ENCODE measurements around the gene CDK5R1.

The CDK5R1 gene

GRCh38 chr17:32479074-32479617 lies 7.6 kb upstream of the CDK5R1 start:
- Histone ChIP-seq H3K9ac (ENCODE audit: low read length) (no peak overlapping the region), H3K27ac (ENCODE audit: low read depth, low read length) (no peak overlapping the region), H3K27me3 (ENCODE audit: control insufficient read depth, insufficient read depth, low read length) (no peaks in the 10 kb centered on the region), H3K4me3 (ENCODE audit: low read length) (no peak overlapping the region), H3K4me1 (ENCODE audit: control insufficient read depth, insufficient read depth, low read length) (peaks cover 2% of the 10 kb centered on the region), H3K36me3 (ENCODE audit: control insufficient read depth, insufficient read depth, low read length) (peaks cover 52% of the 10 kb centered on the region)

GRCh38 chr17:32481193-32481592 lies 5.6 kb upstream of the CDK5R1 start:
- H3K27me3 ChIP-seq (ENCODE audit: control insufficient read depth, insufficient read depth, low read length), result no peaks in the 10 kb centered on the region
- H3K9ac ChIP-seq (ENCODE audit: low read length), result no peak overlapping the region
- H3K36me3 ChIP-seq (ENCODE audit: control insufficient read depth, insufficient read depth, low read length), result peaks cover 39% of the 10 kb centered on the region
- H3K4me3 ChIP-seq (ENCODE audit: low read length), result no peak overlapping the region
- H3K4me1 ChIP-seq (ENCODE audit: control insufficient read depth, insufficient read depth, low read length), result peaks cover 2% of the 10 kb centered on the region
- no peak overlapping the region for H3K27ac ChIP-seq (ENCODE audit: low read depth, low read length)

- H3K27me3 ChIP-seq (ENCODE audit: control insufficient read depth, insufficient read depth, low read length), result no peaks in the 10 kb centered on the region
- H3K9ac ChIP-seq (ENCODE audit: low read length), result no peak overlapping the region
- H3K36me3 ChIP-seq (ENCODE audit: control insufficient read depth, insufficient read depth, low read length), result peaks cover 27% of the 10 kb centered on the region
- H3K27ac ChIP-seq (ENCODE audit: low read depth, low read length), result no peak overlapping the region
- H3K4me1 ChIP-seq (ENCODE audit: control insufficient read depth, insufficient read depth, low read length), result peaks cover 6% of the 10 kb centered on the region
- no peak overlapping the region for H3K4me3 ChIP-seq (ENCODE audit: low read length)
These were observed 4.0 kb upstream of the CDK5R1 start for GRCh38 chr17:32482568-32483320.

GRCh38 chr17:32483451-32484019 lies 3.3 kb upstream of the CDK5R1 start:
- Histone ChIP-seq H3K27ac (ENCODE audit: low read depth, low read length) (no peak overlapping the region), H3K9ac (ENCODE audit: low read length) (no peak overlapping the region)

GRCh38 chr17:32484041-32484461 lies 2.7 kb upstream of the CDK5R1 start:
- no peak overlapping the region for H3K4me3 ChIP-seq (ENCODE audit: low read length)
- H3K36me3 ChIP-seq (ENCODE audit: control insufficient read depth, insufficient read depth, low read length), result peaks cover 19% of the 10 kb centered on the region
- no peak overlapping the region for H3K9ac ChIP-seq (ENCODE audit: low read length)
- peak overlapping the region; percentile 1 for H3K27ac ChIP-seq (ENCODE audit: low read depth, low read length)
- no peaks in the 10 kb centered on the region for H3K27me3 ChIP-seq (ENCODE audit: control insufficient read depth, insufficient read depth, low read length)
- peaks cover 6% of the 10 kb centered on the region for H3K4me1 ChIP-seq (ENCODE audit: control insufficient read depth, insufficient read depth, low read length)

More at GRCh38 chr17:32483451-32484019, 3.3 kb upstream of the CDK5R1 start:
- Histone ChIP-seq H3K4me3 (ENCODE audit: low read length) (peak overlapping the region; percentile 5), H3K36me3 (ENCODE audit: control insufficient read depth, insufficient read depth, low read length) (peaks cover 21% of the 10 kb centered on the region), H3K27me3 (ENCODE audit: control insufficient read depth, insufficient read depth, low read length) (no peaks in the 10 kb centered on the region), H3K4me1 (ENCODE audit: control insufficient read depth, insufficient read depth, low read length) (peaks cover 6% of the 10 kb centered on the region)

- Histone ChIP-seq H3K27ac (ENCODE audit: low read depth, low read length) (no peak overlapping the region), H3K9ac (ENCODE audit: low read length) (no peak overlapping the region), H3K4me1 (ENCODE audit: control insufficient read depth, insufficient read depth, low read length) (peaks cover 6% of the 10 kb centered on the region), H3K36me3 (ENCODE audit: control insufficient read depth, insufficient read depth, low read length) (peaks cover 14% of the 10 kb centered on the region), H3K27me3 (ENCODE audit: control insufficient read depth, insufficient read depth, low read length) (no peaks in the 10 kb centered on the region), H3K4me3 (ENCODE audit: low read length) (no peak overlapping the region)
These were observed 2.2 kb upstream of the CDK5R1 start for GRCh38 chr17:32484628-32485027.

GRCh38 chr17:32485261-32486110 lies 1.3 kb upstream of the CDK5R1 start:
- H3K27me3 ChIP-seq (ENCODE audit: control insufficient read depth, insufficient read depth, low read length), result no peaks in the 10 kb centered on the region
- peaks cover 6% of the 10 kb centered on the region for H3K4me1 ChIP-seq (ENCODE audit: control insufficient read depth, insufficient read depth, low read length)
- no peak overlapping the region for H3K9ac ChIP-seq (ENCODE audit: low read length)
- H3K4me3 ChIP-seq (ENCODE audit: low read length), result peak overlapping the region; percentile 63
- H3K36me3 ChIP-seq (ENCODE audit: control insufficient read depth, insufficient read depth, low read length), result peaks cover 7% of the 10 kb centered on the region
- H3K27ac ChIP-seq (ENCODE audit: low read depth, low read length), result peak overlapping the region; percentile 59

- Histone ChIP-seq H3K9ac (ENCODE audit: low read length) (no peak overlapping the region), H3K36me3 (ENCODE audit: control insufficient read depth, insufficient read depth, low read length) (peaks cover 5% of the 10 kb centered on the region), H3K4me3 (ENCODE audit: low read length) (peak overlapping the region; percentile 63), H3K4me1 (ENCODE audit: control insufficient read depth, insufficient read depth, low read length) (peaks cover 6% of the 10 kb centered on the region), H3K27ac (ENCODE audit: low read depth, low read length) (peak overlapping the region; percentile 59), H3K27me3 (ENCODE audit: control insufficient read depth, insufficient read depth, low read length) (no peaks in the 10 kb centered on the region)
These were observed 587 bp upstream of the CDK5R1 start for GRCh38 chr17:32486111-32486700.

GRCh38 chr17:32487473-32488176 lies 832 bp downstream of the CDK5R1 start:
- peaks cover 6% of the 10 kb centered on the region for H3K4me1 ChIP-seq (ENCODE audit: control insufficient read depth, insufficient read depth, low read length)
- H3K36me3 ChIP-seq (ENCODE audit: control insufficient read depth, insufficient read depth, low read length), result no peaks in the 10 kb centered on the region
- H3K27ac ChIP-seq (ENCODE audit: low read depth, low read length), result no peak overlapping the region
- no peaks in the 10 kb centered on the region for H3K27me3 ChIP-seq (ENCODE audit: control insufficient read depth, insufficient read depth, low read length)
- H3K4me3 ChIP-seq (ENCODE audit: low read length), result peak overlapping the region; percentile 69
- H3K9ac ChIP-seq (ENCODE audit: low read length), result peak overlapping the region; percentile 28

- no peaks in the 10 kb centered on the region for H3K27me3 ChIP-seq (ENCODE audit: control insufficient read depth, insufficient read depth, low read length)
- H3K4me1 ChIP-seq (ENCODE audit: control insufficient read depth, insufficient read depth, low read length), result peaks cover 6% of the 10 kb centered on the region
- no peak overlapping the region for H3K9ac ChIP-seq (ENCODE audit: low read length)
- no peaks in the 10 kb centered on the region for H3K36me3 ChIP-seq (ENCODE audit: control insufficient read depth, insufficient read depth, low read length)
- no peak overlapping the region for H3K27ac ChIP-seq (ENCODE audit: low read depth, low read length)
- no peak overlapping the region for H3K4me3 ChIP-seq (ENCODE audit: low read length)
These were observed 1.4 kb downstream of the CDK5R1 start for GRCh38 chr17:32488177-32488542.

GRCh38 chr17:32488604-32489180 lies 1.9 kb downstream of the CDK5R1 start:
- Histone ChIP-seq H3K27ac (ENCODE audit: low read depth, low read length) (no peak overlapping the region), H3K4me3 (ENCODE audit: low read length) (no peak overlapping the region), H3K4me1 (ENCODE audit: control insufficient read depth, insufficient read depth, low read length) (peaks cover 6% of the 10 kb centered on the region), H3K36me3 (ENCODE audit: control insufficient read depth, insufficient read depth, low read length) (no peaks in the 10 kb centered on the region), H3K27me3 (ENCODE audit: control insufficient read depth, insufficient read depth, low read length) (no peaks in the 10 kb centered on the region), H3K9ac (ENCODE audit: low read length) (no peak overlapping the region)
